ENCODE data around the gene ASB7. TPM values are rescaled to one million over a fixed set of nuclear protein-coding genes. Genes with fewer than 3 reads are reported as not detected.

The ASB7 gene
- total RNA-seq, 4 donors from 2014 or later, result 15.0 to 27.7 (median 22.7) TPM

GRCh38 chr15:100658895-100659294 lies 56.5 kb downstream of the ASB7 start:
- Histone ChIP-seq H3K4me1 (no peaks in the 10 kb centered on the region), H3K36me3 (no peaks in the 10 kb centered on the region), H3K9me3 (no peaks in the 10 kb centered on the region), H3K27ac (no peak overlapping the region), H3K27me3 (no peaks in the 10 kb centered on the region), H3K4me3 (no peak overlapping the region)
- TF ChIP-seq POLR2A (IDR thresholded peaks at IDR 0.05), result no peak
- TF ChIP-seq, protein P1, sequence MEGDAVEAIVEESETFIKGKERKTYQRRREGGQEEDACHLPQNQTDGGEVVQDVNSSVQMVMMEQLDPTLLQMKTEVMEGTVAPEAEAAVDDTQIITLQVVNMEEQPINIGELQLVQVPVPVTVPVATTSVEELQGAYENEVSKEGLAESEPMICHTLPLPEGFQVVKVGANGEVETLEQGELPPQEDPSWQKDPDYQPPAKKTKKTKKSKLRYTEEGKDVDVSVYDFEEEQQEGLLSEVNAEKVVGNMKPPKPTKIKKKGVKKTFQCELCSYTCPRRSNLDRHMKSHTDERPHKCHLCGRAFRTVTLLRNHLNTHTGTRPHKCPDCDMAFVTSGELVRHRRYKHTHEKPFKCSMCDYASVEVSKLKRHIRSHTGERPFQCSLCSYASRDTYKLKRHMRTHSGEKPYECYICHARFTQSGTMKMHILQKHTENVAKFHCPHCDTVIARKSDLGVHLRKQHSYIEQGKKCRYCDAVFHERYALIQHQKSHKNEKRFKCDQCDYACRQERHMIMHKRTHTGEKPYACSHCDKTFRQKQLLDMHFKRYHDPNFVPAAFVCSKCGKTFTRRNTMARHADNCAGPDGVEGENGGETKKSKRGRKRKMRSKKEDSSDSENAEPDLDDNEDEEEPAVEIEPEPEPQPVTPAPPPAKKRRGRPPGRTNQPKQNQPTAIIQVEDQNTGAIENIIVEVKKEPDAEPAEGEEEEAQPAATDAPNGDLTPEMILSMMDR (IDR thresholded peaks at IDR 0.05), result no peak
- no peak for DNase-seq
- intact Hi-C loops (cut with DNase I; ENCODE audit: low total_unique reads), result no loop called here

DNA sequence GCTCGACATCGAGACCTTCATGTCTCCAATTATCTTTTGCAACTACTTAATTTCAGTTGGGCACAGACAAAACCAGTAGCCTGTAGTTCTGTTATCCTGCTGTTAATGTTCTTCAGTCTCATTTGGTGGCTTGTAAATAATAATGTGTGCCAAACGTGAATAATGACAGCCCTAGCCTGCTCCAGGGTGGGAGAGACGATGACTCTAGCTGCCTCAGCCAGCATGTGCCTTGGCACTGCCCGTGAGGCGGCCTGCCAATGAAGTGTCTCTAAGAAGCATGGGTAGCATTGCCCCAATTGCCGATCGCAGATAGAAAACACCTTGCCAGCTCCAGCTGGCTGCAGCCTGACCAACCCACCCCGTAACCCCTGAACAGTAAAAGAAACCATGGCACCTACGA lies 58.8 kb downstream of the ASB7 start:
- Histone ChIP-seq H3K4me3 (no peak overlapping the region), H3K27ac (no peak overlapping the region), H3K4me1 (no peaks in the 10 kb centered on the region), H3K27me3 (no peaks in the 10 kb centered on the region), H3K36me3 (no peaks in the 10 kb centered on the region), H3K9me3 (no peaks in the 10 kb centered on the region)
- DNase-seq, result no peak
- intact Hi-C loops (cut with DNase I; ENCODE audit: low total_unique reads), result loop anchor here (10.0 kb wide), 1 partner anchor 214 kb away; the partner anchor contains the start of gene ALDH1A3
- no peak for TF ChIP-seq POLR2A (IDR thresholded peaks at IDR 0.05)
- TF ChIP-seq, protein P1 (IDR thresholded peaks at IDR 0.05), result no peak

DNA sequence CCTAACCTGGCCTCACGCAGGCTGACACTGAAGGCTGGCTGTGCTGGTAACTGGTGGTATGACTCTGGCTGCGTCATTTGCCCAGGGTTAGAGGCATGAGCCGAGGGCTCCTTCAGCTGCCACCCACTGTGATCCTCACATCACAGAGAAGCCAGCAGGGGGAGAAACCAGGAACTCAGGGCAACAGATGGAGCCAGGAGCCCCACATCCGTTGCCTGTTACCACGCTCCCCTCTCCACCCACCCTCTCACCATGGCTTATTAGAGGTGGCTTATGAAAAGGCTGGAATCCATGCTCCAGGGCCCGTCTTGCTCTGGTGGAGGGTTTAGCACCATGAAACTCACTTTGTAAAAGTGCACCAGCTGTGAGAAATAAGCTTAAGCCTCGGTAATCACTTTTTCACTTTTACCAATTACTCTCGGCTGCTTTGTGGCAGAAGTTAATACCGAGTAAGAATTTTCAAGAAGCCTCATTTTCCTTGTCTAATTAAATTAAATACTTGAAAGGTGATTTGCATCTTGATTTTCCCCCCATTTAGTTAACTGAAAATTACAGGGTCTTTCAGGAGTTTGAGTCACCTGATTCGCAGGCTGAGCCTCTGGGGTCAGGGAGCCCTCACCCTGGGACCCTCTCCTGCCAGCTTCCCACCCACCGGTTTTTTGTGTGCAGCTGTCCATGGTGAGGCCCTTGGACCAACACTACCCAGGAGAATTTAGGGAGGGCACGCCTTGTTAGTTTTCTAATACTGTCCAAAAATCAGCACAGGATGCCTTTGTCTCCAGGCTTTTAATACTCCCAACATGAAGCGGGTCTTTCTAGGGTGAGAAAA lies 60.9 kb downstream of the ASB7 start:
- no peaks in the 10 kb centered on the region for H3K36me3 ChIP-seq
- no peaks in the 10 kb centered on the region for H3K4me1 ChIP-seq
- intact Hi-C loops (cut with DNase I; ENCODE audit: low total_unique reads), result loop anchor here (10.0 kb wide), 1 partner anchor 212 kb away; the partner anchor contains the start of gene ALDH1A3
- peak overlapping the region; percentile 53 to 67 for H3K27ac ChIP-seq
- peak in 1 of 2 donors; percentile 19 for DNase-seq
- no peaks in the 10 kb centered on the region for H3K9me3 ChIP-seq
- H3K4me3 ChIP-seq, result no peak overlapping the region
- no peaks in the 10 kb centered on the region for H3K27me3 ChIP-seq
- TF ChIP-seq POLR2A (IDR thresholded peaks at IDR 0.05), result no peak
- TF ChIP-seq, protein P1 (IDR thresholded peaks at IDR 0.05), result peak in 1 of 4 experiments; percentile 20

DNA sequence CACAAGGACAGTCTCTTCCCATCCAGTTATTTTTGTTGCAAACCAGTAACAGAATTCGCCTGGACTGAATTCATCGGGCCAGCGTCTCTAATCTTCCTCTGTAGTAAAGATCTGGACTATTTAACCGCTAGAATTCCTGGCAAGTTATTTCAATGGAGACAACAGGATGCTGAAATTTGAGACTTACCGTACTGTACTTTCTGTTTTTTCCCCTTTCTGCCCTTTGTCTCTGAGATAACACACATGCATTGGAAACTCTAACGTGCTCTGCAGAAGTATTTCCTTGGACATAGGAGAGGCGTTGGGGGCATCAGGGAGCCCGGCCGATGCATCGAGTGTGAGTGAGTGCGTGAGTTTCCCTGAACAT lies 61.5 kb downstream of the ASB7 start:
- Histone ChIP-seq H3K4me1 (no peaks in the 10 kb centered on the region), H3K27me3 (no peaks in the 10 kb centered on the region), H3K4me3 (no peak overlapping the region), H3K9me3 (no peaks in the 10 kb centered on the region), H3K27ac (peak overlapping the region; percentile 53 to 67), H3K36me3 (no peaks in the 10 kb centered on the region)
- TF ChIP-seq, protein P1 (IDR thresholded peaks at IDR 0.05), result no peak
- no peak for TF ChIP-seq POLR2A (IDR thresholded peaks at IDR 0.05)
- DNase-seq, result no peak
- intact Hi-C loops (cut with DNase I; ENCODE audit: low total_unique reads), result loop anchor here (10.0 kb wide), 1 partner anchor 211 kb away; the partner anchor contains the start of gene ALDH1A3

GRCh38 chr15:100665570-100665969 lies 63.2 kb downstream of the ASB7 start:
- Histone ChIP-seq H3K9me3 (no peaks in the 10 kb centered on the region), H3K27ac (no peak overlapping the region), H3K27me3 (no peaks in the 10 kb centered on the region), H3K4me3 (no peak overlapping the region), H3K4me1 (no peaks in the 10 kb centered on the region), H3K36me3 (no peaks in the 10 kb centered on the region)
- TF ChIP-seq, protein P1 (IDR thresholded peaks at IDR 0.05), result no peak
- no peak for TF ChIP-seq POLR2A (IDR thresholded peaks at IDR 0.05)
- intact Hi-C loops (cut with DNase I; ENCODE audit: low total_unique reads), result loop anchor here (10.0 kb wide), 1 partner anchor 209 kb away; the partner anchor contains the start of gene ALDH1A3
- DNase-seq, result peak in 1 of 2 donors; percentile 29
